Neural progenitor cell (in vitro differentiated cells): ENCODE measurements around the gene MATCAP1. TPM values are rescaled to one million over a fixed set of nuclear protein-coding genes. Genes with fewer than 3 reads are reported as not detected.

ENCODE experiments used
- DNase-seq: peaks from one replicate; pipeline ENCODE4 v3.0.0-alpha.2; 2016; ENCODE audit warnings: low spot score
- H2AFZ ChIP-seq: fragments of 200-600 bp; sonication (generic); replicated peaks from 2 replicates; pipeline ENCODE4 v1.6.1; 2016; ENCODE audit warnings: antibody characterized with exemption
- H3F3A ChIP-seq: fragments of 200-600 bp; sonication (generic); 2 replicates; pipeline ENCODE4 v1.6.1; 2016; ENCODE audit warnings: antibody characterized with exemption, low read depth
- H3K27ac ChIP-seq: fragments of 200-600 bp; sonication (generic); 2 replicates; pipeline ENCODE4 v1.5.1; 2016; ENCODE audit warnings: mild to moderate bottlenecking
- H3K27me3 ChIP-seq: fragments of 200-600 bp; sonication (generic); 2 replicates; pipeline ENCODE4 v1.6.1; 2016; ENCODE audit warnings: mild to moderate bottlenecking, moderate library complexity
- H3K36me3 ChIP-seq: fragments of 200-600 bp; sonication (generic); 2 replicates; pipeline ENCODE4 v1.5.1; 2016
- H3K4me1 ChIP-seq: fragments of 200-600 bp; sonication (generic); 2 replicates; pipeline ENCODE4 v1.6.1; 2016; ENCODE audit warnings: mixed run types
- H3K4me2 ChIP-seq: fragments of 200-600 bp; sonication (generic); 2 replicates; pipeline ENCODE4 v1.6.1; 2016
- H3K4me3 ChIP-seq: fragments of 200-600 bp; sonication (generic); 2 replicates; pipeline ENCODE4 v1.5.1; 2016
- H3K79me2 ChIP-seq: fragments of 200-600 bp; sonication (generic); 2 replicates; pipeline ENCODE4 v1.6.1; 2016; ENCODE audit warnings: low read depth
- H3K9ac ChIP-seq: fragments of 200-600 bp; sonication (generic); 2 replicates; pipeline ENCODE4 v1.6.1; 2016
- H3K9me3 ChIP-seq: fragments of 200-600 bp; sonication (generic); 2 replicates; pipeline ENCODE4 v1.5.1; 2016; ENCODE audit warnings: low read depth
- H4K20me1 ChIP-seq: fragments of 200-600 bp; sonication (generic); 2 replicates; pipeline ENCODE4 v1.6.1; 2016; ENCODE audit warnings: low read depth
- H3K27ac Mint-ChIP-seq: 3 replicates; pipeline ENCODE4 v1.8.0; 2021; ENCODE audit warnings: mixed read lengths
- H3K27me3 Mint-ChIP-seq: 2 replicates; pipeline ENCODE4 v1.8.0; 2022; ENCODE audit warnings: low read depth, mild to moderate bottlenecking, inconsistent platforms, moderate library complexity, mixed read lengths; ENCODE audit not compliant: insufficient read depth
- H3K36me3 Mint-ChIP-seq: 3 replicates; pipeline ENCODE4 v1.8.0; 2021; ENCODE audit warnings: mixed read lengths
- H3K4me1 Mint-ChIP-seq: 3 replicates; pipeline ENCODE4 v1.8.0; 2021; ENCODE audit warnings: mixed read lengths
- H3K4me3 Mint-ChIP-seq: 3 replicates; pipeline ENCODE4 v1.8.0; 2021; ENCODE audit warnings: mild to moderate bottlenecking, moderate library complexity, mixed read lengths
- H3K9me3 Mint-ChIP-seq: 3 replicates; pipeline ENCODE4 v1.8.0; 2020; ENCODE audit warnings: mixed read lengths
- CTCF ChIP-seq: fragments of 200-600 bp; sonication (generic); IDR thresholded peaks from 2 replicates; pipeline ENCODE4 v1.5.1; 2017; ENCODE audit warnings: antibody characterized with exemption, mild to moderate bottlenecking
- EZH2 ChIP-seq: fragments of 200-600 bp; sonication (generic); IDR thresholded peaks from 2 replicates; pipeline ENCODE4 v1.6.1; 2017; ENCODE audit warnings: antibody characterized with exemption, mild to moderate bottlenecking, moderate library complexity
- EZH2phosphoT487 ChIP-seq: fragments of 200-600 bp; sonication (generic); IDR thresholded peaks from 2 replicates; pipeline ENCODE4 v1.6.1; 2017; ENCODE audit warnings: antibody characterized with exemption
- total RNA-seq: library from RNA; depleted of rRNA; stranded (reverse); fragments of >200 nt; gene quantifications from 2 replicates; pipeline ENCODE4 v1.2.3, GENCODE V29; 2015; ENCODE audit warnings: low replicate concordance

MATCAP1 gene
- total RNA-seq, 1 donor from 2014 or later = 15.7 TPM

GRCh38 chr16:67191995-67192681, 8.4 kb upstream of the MATCAP1 start, which contains the start of gene E2F4:
TSS of gene E2F4 (plus strand) at chr16:67192155. CDS start at chr16:67192228, 73 bp downstream.
- H2AFZ ChIP-seq = peak within 1 kb of the TSS; percentile 5
- H3K27ac ChIP-seq = no peak within 1 kb of the TSS
- peak within 1 kb of the TSS; percentile 90 for H3K9ac ChIP-seq
- H3K27me3 Mint-ChIP-seq = peaks cover 5% of the 10 kb centered on the region
- peak within 1 kb of the TSS; percentile 97 for H3K4me2 ChIP-seq
- peaks cover 24% of the 10 kb centered on the region for H3K79me2 ChIP-seq
- peak within 1 kb of the TSS; percentile 60 for H3K27ac Mint-ChIP-seq
- H3F3A ChIP-seq = no peaks in the 10 kb centered on the region
- H3K4me3 Mint-ChIP-seq = peak within 1 kb of the TSS; percentile 92
- DNase-seq = peak; percentile 95
- no peaks in the 10 kb centered on the region for H3K9me3 ChIP-seq
- H3K9me3 Mint-ChIP-seq = no peaks in the 10 kb centered on the region
- peaks cover 7% of the 10 kb centered on the region for H3K4me1 ChIP-seq
- TF ChIP-seq CTCF (no peak), EZH2phosphoT487 (no peak), EZH2 (no peak)
- H3K4me1 Mint-ChIP-seq = peaks cover 22% of the 10 kb centered on the region
- H4K20me1 ChIP-seq = peaks cover 27% of the 10 kb centered on the region
- peak within 1 kb of the TSS; percentile 82 for H3K4me3 ChIP-seq
- no peaks in the 10 kb centered on the region for H3K36me3 ChIP-seq
- H3K36me3 Mint-ChIP-seq = peaks cover 16% of the 10 kb centered on the region
- peaks cover under 1% of the 10 kb centered on the region for H3K27me3 ChIP-seq

DNA sequence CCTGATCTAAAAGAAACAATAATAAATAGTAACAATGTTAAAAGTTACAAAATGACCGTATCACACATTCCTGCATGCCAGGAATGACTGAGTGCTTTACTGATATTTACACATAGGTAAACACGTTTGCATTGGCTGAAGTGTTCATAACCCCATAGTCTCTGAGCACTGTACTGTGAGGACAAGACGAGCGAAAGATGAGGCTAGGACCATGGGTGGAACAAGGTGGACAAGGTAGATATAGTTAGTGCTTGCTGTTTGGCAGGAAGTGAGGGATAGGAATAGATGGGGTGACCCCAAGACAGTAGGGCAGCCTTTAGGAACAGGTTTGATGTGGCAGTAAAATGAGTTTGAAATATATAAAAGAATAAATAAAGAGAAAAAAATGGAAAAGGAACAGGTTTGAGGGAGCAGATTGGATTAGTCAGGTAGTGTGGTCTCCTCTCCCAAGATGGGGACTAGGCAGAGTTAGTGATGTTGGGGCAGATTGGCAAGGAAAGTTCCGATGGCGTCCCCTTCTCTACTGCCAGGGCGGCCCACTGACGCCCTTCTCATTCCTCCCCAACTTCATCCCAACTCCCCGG, 7.7 kb upstream of the MATCAP1 start:
- no peaks in the 10 kb centered on the region for H3F3A ChIP-seq
- peaks cover 7% of the 10 kb centered on the region for H3K4me1 ChIP-seq
- peak overlapping the region; percentile 5 for H2AFZ ChIP-seq
- H3K79me2 ChIP-seq = peaks cover 24% of the 10 kb centered on the region
- Mint-ChIP-seq H3K27me3 (peaks cover 5% of the 10 kb centered on the region), H3K9me3 (no peaks in the 10 kb centered on the region), H3K4me1 (peaks cover 22% of the 10 kb centered on the region), H3K4me3 (peak overlapping the region; percentile 92), H3K36me3 (peaks cover 12% of the 10 kb centered on the region), H3K27ac (peak overlapping the region; percentile 60)
- no peak overlapping the region for H3K9ac ChIP-seq
- no peaks in the 10 kb centered on the region for H3K36me3 ChIP-seq
- no peak for DNase-seq
- H3K9me3 ChIP-seq = no peaks in the 10 kb centered on the region
- peaks cover 26% of the 10 kb centered on the region for H4K20me1 ChIP-seq
- H3K4me3 ChIP-seq = peak overlapping the region; percentile 82
- no peak overlapping the region for H3K27ac ChIP-seq
- no peak for TF ChIP-seq EZH2
- TF ChIP-seq CTCF = no peak
- TF ChIP-seq EZH2phosphoT487 = no peak
- H3K4me2 ChIP-seq = peak overlapping the region; percentile 33
- H3K27me3 ChIP-seq = peaks cover 7% of the 10 kb centered on the region

- Mint-ChIP-seq H3K4me3 (peak overlapping the region; percentile 92), H3K27ac (peak overlapping the region; percentile 72), H3K36me3 (peaks cover 6% of the 10 kb centered on the region), H3K4me1 (peaks cover 23% of the 10 kb centered on the region), H3K9me3 (no peaks in the 10 kb centered on the region), H3K27me3 (peaks cover 10% of the 10 kb centered on the region)
- Histone ChIP-seq H3K4me2 (no peak overlapping the region), H2AFZ (no peak overlapping the region), H3K79me2 (peaks cover 24% of the 10 kb centered on the region), H3K36me3 (no peaks in the 10 kb centered on the region), H3K9me3 (no peaks in the 10 kb centered on the region), H3K4me3 (no peak overlapping the region), H3K27ac (no peak overlapping the region), H3K9ac (no peak overlapping the region), H3K27me3 (peaks cover 15% of the 10 kb centered on the region), H3F3A (no peaks in the 10 kb centered on the region), H4K20me1 (peaks cover 33% of the 10 kb centered on the region), H3K4me1 (peaks cover 7% of the 10 kb centered on the region)
- DNase-seq = no peak
- TF ChIP-seq EZH2 (no peak), CTCF (no peak), EZH2phosphoT487 (no peak)
These were observed 7.0 kb upstream of the MATCAP1 start for GRCh38 chr16:67190448-67191399.
